Endothelial cell of umbilical vein (primary cell): Measurements from ENCODE around the gene IP6K2. TPM values are rescaled to one million over a fixed set of nuclear protein-coding genes. Genes with fewer than 3 reads are reported as not detected.

Source experiments
- BruUV-seq: library from RNA; stranded (reverse); fragments of 400-500 nt; replicated peaks from 2 replicates; lab custom pipeline; 2021; lab: Mats Ljungman, UMichigan
- CTCF ChIA-PET: fragments of 300-600, 350-600 bp; sonication (Branson Sonifier 250); formaldehyde crosslinking; loops from one replicate; lab custom pipeline; 2021; ENCODE audit warnings: antibody characterized with exemption, inconsistent platforms; lab: Charles Lee
- POLR2A ChIA-PET: fragments of 300-600, 350-600 bp; sonication (Branson Sonifier 250); formaldehyde crosslinking; loops from one replicate; lab custom pipeline; 2021; ENCODE audit warnings: antibody characterized with exemption, inconsistent platforms; lab: Charles Lee
- DNase-seq: peaks from one replicate; pipeline ENCODE4 v3.0.0-alpha.2; 2011; ENCODE audit warnings: low read depth, low spot score
- FAIRE-seq: peaks from 2 replicates; lab custom pipeline; 2011; peaks lifted over from hg19 to GRCh38; lab: Jason Lieb, UNC
- H2AFZ ChIP-seq: 2 replicates; pipeline ENCODE4 v1.6.0; 2012; ENCODE audit warnings: low read depth, low read length, control low read depth, inconsistent platforms
- H3K27ac ChIP-seq: 2 replicates; pipeline ENCODE4 v1.5.1; 2011; ENCODE audit warnings: low read depth, mild to moderate bottlenecking, control low read depth, low read length, moderate library complexity; ENCODE audit not compliant: insufficient read depth
- H3K27me3 ChIP-seq, 2 experiments: 2 replicates each; pipeline versions ENCODE4 v1.6.0 to v1.6.1; 2011; ENCODE audit warnings: low read length in 2 of 2, mixed read lengths in 1 of 2; ENCODE audit not compliant: control insufficient read depth in 2 of 2, insufficient read depth in 2 of 2
- H3K36me3 ChIP-seq, 2 experiments: 2 replicates in 1 of 2; 3 replicates in 1 of 2; pipeline ENCODE4 v1.5.1; 2011; ENCODE audit warnings: low read length in 2 of 2, mild to moderate bottlenecking in 1 of 2, moderate library complexity in 1 of 2; ENCODE audit not compliant: control insufficient read depth in 2 of 2, insufficient read depth in 2 of 2; ENCODE audit errors: extremely low read depth in 1 of 2
- H3K4me1 ChIP-seq: 3 replicates; pipeline ENCODE4 v1.5.1; 2011; ENCODE audit warnings: mild to moderate bottlenecking, low read length; ENCODE audit not compliant: control insufficient read depth, insufficient read depth; ENCODE audit errors: extremely low read depth
- H3K4me2 ChIP-seq: 2 replicates; pipeline ENCODE4 v1.6.1; 2011; ENCODE audit warnings: low read length, control low read depth, mixed read lengths; ENCODE audit not compliant: insufficient read depth
- H3K4me3 ChIP-seq, 3 experiments: fragments of 200-600 bp in 1 of 3; sonication (generic), shearing (Covaris generic) in 1 of 3; replicated peaks in 1 of 3; 2 replicates each; pipeline ENCODE4 v1.5.1; 2011 to 2016; ENCODE audit warnings: control low read depth in 3 of 3, low read length in 3 of 3, mild to moderate bottlenecking in 2 of 3, inconsistent platforms in 1 of 3, low read depth in 1 of 3, moderate library complexity in 1 of 3; ENCODE audit not compliant: insufficient read depth in 1 of 3
- H3K79me2 ChIP-seq: 2 replicates; pipeline ENCODE4 v1.6.0; 2012; ENCODE audit warnings: low read length, inconsistent platforms; ENCODE audit not compliant: control insufficient read depth, insufficient read depth
- H3K9ac ChIP-seq: replicated peaks from 2 replicates; pipeline ENCODE3; 2011; ENCODE audit warnings: low read length, control low read depth; ENCODE audit not compliant: insufficient read depth; ENCODE audit errors: extremely low read depth
- H3K9me1 ChIP-seq: replicated peaks from 3 replicates; pipeline ENCODE4 v1.6.0; 2011; ENCODE audit warnings: mild to moderate bottlenecking, low read length; ENCODE audit not compliant: control insufficient read depth, insufficient read depth; ENCODE audit errors: extremely low read depth
- H3K9me3 ChIP-seq: replicated peaks from 2 replicates; pipeline ENCODE4 v1.5.1; 2012; ENCODE audit warnings: low read length, inconsistent platforms; ENCODE audit not compliant: control insufficient read depth, insufficient read depth
- H4K20me1 ChIP-seq: replicated peaks from 2 replicates; pipeline ENCODE3; 2011; ENCODE audit warnings: mild to moderate bottlenecking, low read length; ENCODE audit not compliant: control insufficient read depth, insufficient read depth; ENCODE audit errors: extremely low read depth
- CTCF ChIP-seq, 2 donors: IDR thresholded peaks; 1 replicate in 1 of 2; 2 replicates in 1 of 2; pipeline ENCODE4 v1.5.1; 2011; ENCODE audit warnings: low read length in 2 of 2, mild to moderate bottlenecking in 2 of 2, moderate library complexity in 2 of 2, control low read depth in 1 of 2, inconsistent platforms in 1 of 2, low read depth in 1 of 2; ENCODE audit not compliant: insufficient read depth in 1 of 2; ENCODE audit errors: extremely low read depth in 1 of 2
- EZH2 ChIP-seq: IDR thresholded peaks from 2 replicates; pipeline ENCODE4 v1.6.1; 2012; ENCODE audit warnings: borderline replicate concordance, low read depth, mild to moderate bottlenecking, moderate library complexity, low read length, inconsistent platforms; ENCODE audit not compliant: severe bottlenecking
- FOS ChIP-seq: IDR thresholded peaks from 2 replicates; pipeline ENCODE4 v1.6.1; 2011; ENCODE audit warnings: mild to moderate bottlenecking, low read length, moderate library complexity, borderline replicate concordance; ENCODE audit not compliant: insufficient read depth
- GATA2 ChIP-seq: IDR thresholded peaks from 2 replicates; pipeline ENCODE4 v1.7.0; 2011; ENCODE audit warnings: low read depth, mild to moderate bottlenecking, moderate library complexity, mixed read lengths, low read length; ENCODE audit not compliant: insufficient read length, insufficient read depth
- JUN ChIP-seq: IDR thresholded peaks from 2 replicates; pipeline ENCODE4 v1.6.1; 2011; ENCODE audit warnings: borderline replicate concordance, low read depth; ENCODE audit not compliant: insufficient read length, insufficient read depth
- MAX ChIP-seq: IDR thresholded peaks from 2 replicates; pipeline ENCODE4 v1.6.1; 2011; ENCODE audit not compliant: insufficient read depth, insufficient read length
- MYC ChIP-seq: IDR thresholded peaks from one replicate; pipeline ENCODE4 v1.6.1; 2011; ENCODE audit warnings: mild to moderate bottlenecking, low read depth, low read length
- POLR2A ChIP-seq: IDR thresholded peaks from 2 replicates; pipeline ENCODE4 v1.6.1; 2012; ENCODE audit warnings: low read depth, mild to moderate bottlenecking, control low read depth, low read length
- POLR2AphosphoS5 ChIP-seq: IDR thresholded peaks from 2 replicates; pipeline ENCODE4 v1.6.1; 2012; ENCODE audit warnings: low read depth, mild to moderate bottlenecking, control low read depth, low read length, moderate library complexity; ENCODE audit not compliant: insufficient read depth
- dilution Hi-C: fragments of 300-500 bp; cut with MboI; formaldehyde crosslinking; loops from one replicate; pipeline ENCODE4 v1.15.0; 2019; ENCODE audit warnings: low sequenced_read_pairs; ENCODE audit not compliant: extremely low pct_ligation_motif_present
- intact Hi-C: fragments of 100-400 bp; cut with micrococcal nuclease; formaldehyde crosslinking; loops from one replicate; pipeline ENCODE4 v1.10.0; 2022
- polyA plus RNA-seq, 4 experiments: library from polyadenylated mRNA; depleted of rRNA in 3 of 4; stranded (reverse) in 3 of 4; unstranded in 1 of 4; fragments of >200 nt; gene quantifications; 2 replicates each; pipeline versions ENCODE4 v1.2.1 to v1.2.3, GENCODE V29; 2011 to 2012; ENCODE audit warnings: missing spikeins in 1 of 4
- total RNA-seq: library from RNA; stranded (reverse); gene quantifications from 2 replicates; pipeline ENCODE4 v1.2.3, GENCODE V29; 2021

The IP6K2 gene
- total and polyA plus RNA-seq, 2 donors (not counting 3 experiments of a cell fraction or from before 2014, with no cell fraction given), result 81.8 to 143 TPM

- CTCF ChIA-PET, result interaction anchor here (0.8 to 1.1 kb wide), 2 partner anchors 11 kb away, joined by 3 read pairs; partner anchors contain the start of gene NCKIPSD
- Histone ChIP-seq H3K79me2 (no peaks in the 10 kb centered on the region), H3K9me1 (no peaks in the 10 kb centered on the region), H2AFZ (no peak overlapping the region), H3K27ac (no peak overlapping the region), H3K4me1 (no peaks in the 10 kb centered on the region), H3K36me3 (no peaks in the 10 kb centered on the region), H3K9ac (no peak overlapping the region), H3K4me2 (no peak overlapping the region), H4K20me1 (no peaks in the 10 kb centered on the region), H3K4me3 (no peak overlapping the region), H3K27me3 (no peaks in the 10 kb centered on the region), H3K9me3 (no peaks in the 10 kb centered on the region)
- DNase-seq, result no peak
- dilution Hi-C loops (no loop called here), intact Hi-C loops (no loop called here)
- FAIRE-seq, result no peak
- TF ChIP-seq MYC, result no peak
- no peak for TF ChIP-seq MAX
- no peak for TF ChIP-seq POLR2AphosphoS5
- no peak for TF ChIP-seq EZH2
- TF ChIP-seq JUN, result no peak
- no peak for TF ChIP-seq POLR2A
- TF ChIP-seq GATA2, result no peak
- TF ChIP-seq CTCF (IDR thresholded peaks at IDR 0.05; ENCODE audit: extremely low read depth in 1 of 2, insufficient read depth in 1 of 2, low read depth in 1 of 2, low read length in 2 of 2), result no peak
- TF ChIP-seq FOS, result no peak
- POLR2A ChIA-PET, result no interaction called here
- BruUV-seq, result no TSS peak
These were observed 42.5 kb downstream of the IP6K2 start for GRCh38 chr3:48674505-48674904.
